NCI-H2196 (cell line): ENCODE results near the gene OCA2.
A peak's percentile ranks its signal among the peaks of the same experiment; 100 is the strongest.

Source experiments
- DNase-seq: peaks from one replicate; lab custom pipeline; 2025; ENCODE audit not compliant: unreplicated experiment; lab: John Stamatoyannopoulos, UW

OCA2 gene

GRCh38 chr15:28105793-28106192 is 6.7 kb upstream of the OCA2 start:
- DNase-seq: no peak

GRCh38 chr15:28105224-28105791 is 6.2 kb upstream of the OCA2 start:
- no peak for DNase-seq

GRCh38 chr15:28104326-28104725 is 5.2 kb upstream of the OCA2 start:
- no peak for DNase-seq

GRCh38 chr15:28103831-28104230 is 4.7 kb upstream of the OCA2 start:
- DNase-seq: no peak

GRCh38 chr15:28101983-28102441 is 2.9 kb upstream of the OCA2 start:
- DNase-seq: no peak

GRCh38 chr15:28101201-28101600 is 2.1 kb upstream of the OCA2 start:
- no peak for DNase-seq

- no peak for DNase-seq
These were observed 1.5 kb upstream of the OCA2 start for GRCh38 chr15:28100516-28101195.

- DNase-seq: no peak
These were observed 533 bp upstream of the OCA2 start for GRCh38 chr15:28099555-28100140.

GRCh38 chr15:28098360-28098765 is 752 bp downstream of the OCA2 start:
- no peak for DNase-seq

- no peak for DNase-seq
These were observed 1.3 kb downstream of the OCA2 start for GRCh38 chr15:28097656-28098359.

- no peak for DNase-seq
These were observed 2.3 kb downstream of the OCA2 start for GRCh38 chr15:28096670-28097431.

- DNase-seq: no peak
These were observed 2.8 kb downstream of the OCA2 start for GRCh38 chr15:28096411-28096669.

- DNase-seq: peak; percentile 42
These were observed 4.2 kb downstream of the OCA2 start for GRCh38 chr15:28094732-28095521.

- no peak for DNase-seq
These were observed 5.2 kb downstream of the OCA2 start for GRCh38 chr15:28093752-28094535.

- no peak for DNase-seq
These were observed 7.8 kb downstream of the OCA2 start for GRCh38 chr15:28091313-28091712.

GRCh38 chr15:28086175-28086703 is 12.9 kb downstream of the OCA2 start:
- DNase-seq: peak; percentile 37

GRCh38 chr15:28085489-28086174 is 13.5 kb downstream of the OCA2 start:
- no peak for DNase-seq

GRCh38 chr15:28084547-28084946 is 14.6 kb downstream of the OCA2 start:
- DNase-seq: no peak
